Fibroblast of skin of right biceps (primary cell): ENCODE results near the gene CASP10.
"Not testable (repeated sequence)": the region's sequence is repeated elsewhere in the genome, so short reads cannot be mapped to it uniquely, and the experiment has no call there.

Experiments used
- DNase-seq: peaks from one replicate; pipeline ENCODE4 v3.0.0-alpha.2; 2013

Gene CASP10

GRCh38 chr2:201182650-201183364 is at the start of gene CASP10:
CASP10 (plus strand) TSS chr2:201183141; CDS start chr2:201185778, 2,637 bp downstream.
- DNase-seq, result peak; percentile 31

GRCh38 chr2:201135386-201135785 is 47.6 kb upstream of the CASP10 start:
- DNase-seq, result peak; percentile 36

- DNase-seq, result no peak
Measured at GRCh38 chr2:201136889-201137321, 46.0 kb upstream of the CASP10 start.

- no peak for DNase-seq
Measured at GRCh38 chr2:201137505-201138400, 45.2 kb upstream of the CASP10 start.

GRCh38 chr2:201138401-201138970 is 44.5 kb upstream of the CASP10 start:
- no peak for DNase-seq

- not testable (repeated sequence) for DNase-seq
Measured at GRCh38 chr2:201138986-201139781, 43.8 kb upstream of the CASP10 start.

- peak; percentile 44 for DNase-seq
Measured at GRCh38 chr2:201139836-201140604, 42.9 kb upstream of the CASP10 start.

- DNase-seq, result no peak
Measured at GRCh38 chr2:201144101-201145051, 38.6 kb upstream of the CASP10 start.

- no peak for DNase-seq
Measured at GRCh38 chr2:201148434-201148990, 34.4 kb upstream of the CASP10 start.

GRCh38 chr2:201149064-201149820 is 33.7 kb upstream of the CASP10 start:
- DNase-seq, result peak; percentile 92

- peak; percentile 65 for DNase-seq
Measured at GRCh38 chr2:201149821-201150165, 33.1 kb upstream of the CASP10 start.

- no peak for DNase-seq
Measured at GRCh38 chr2:201150454-201151020, 32.4 kb upstream of the CASP10 start.

GRCh38 chr2:201151127-201151981 is 31.6 kb upstream of the CASP10 start:
- DNase-seq, result peak; percentile 95

GRCh38 chr2:201152517-201152916 is 30.4 kb upstream of the CASP10 start:
- DNase-seq, result no peak

GRCh38 chr2:201152999-201153815 is 29.7 kb upstream of the CASP10 start:
- DNase-seq, result no peak

- no peak for DNase-seq
Measured at GRCh38 chr2:201154615-201155399, 28.1 kb upstream of the CASP10 start.

- DNase-seq, result no peak
Measured at GRCh38 chr2:201156036-201156435, 26.9 kb upstream of the CASP10 start.
